ENCODE measurements around the gene SCD.
"Not testable (repeated sequence)": the region's sequence is repeated elsewhere in the genome, so short reads cannot be mapped to it uniquely, and the experiment has no call there.

- not testable (repeated sequence) for TF ChIP-seq TAF1 (IDR thresholded peaks at IDR 0.05; ENCODE audit: borderline replicate concordance, low read depth, low read length); POLR2AphosphoS5 (IDR thresholded peaks at IDR 0.05; ENCODE audit: low read depth, low read length)
Measured at GRCh38 chr10:100301123-100301522, 45.9 kb upstream of the SCD start.
